GM18907 (cell line): Measurements from ENCODE around the gene KLHL35.

Experiments
- ATAC-seq: cut with Tn5 transposase; IDR thresholded peaks from one replicate; pipeline ENCODE4 v1.9.1; 2021; ENCODE audit warnings: mild to moderate bottlenecking, moderate library complexity; ENCODE audit not compliant: unreplicated experiment

Gene KLHL35

GRCh38 chr11:75469785-75470405 lies 36.9 kb upstream of the KLHL35 start:
- ATAC-seq, result no peak

GRCh38 chr11:75468534-75469340 lies 35.7 kb upstream of the KLHL35 start:
- ATAC-seq, result no peak

GRCh38 chr11:75467881-75468280 lies 34.9 kb upstream of the KLHL35 start:
- no peak for ATAC-seq

- ATAC-seq, result no peak
Measured at GRCh38 chr11:75467311-75467710, 34.3 kb upstream of the KLHL35 start.

- ATAC-seq, result no peak
Measured at GRCh38 chr11:75465701-75466531, 32.9 kb upstream of the KLHL35 start.

GRCh38 chr11:75463106-75463774 lies 30.2 kb upstream of the KLHL35 start:
- no peak for ATAC-seq

- ATAC-seq, result no peak
Measured at GRCh38 chr11:75462117-75462653, 29.2 kb upstream of the KLHL35 start.

- no peak for ATAC-seq
Measured at GRCh38 chr11:75461151-75461550, 28.1 kb upstream of the KLHL35 start.

GRCh38 chr11:75456596-75457183 lies 23.7 kb upstream of the KLHL35 start:
- ATAC-seq, result no peak

GRCh38 chr11:75454987-75455386 lies 22.0 kb upstream of the KLHL35 start:
- no peak for ATAC-seq

- ATAC-seq, result no peak
Measured at GRCh38 chr11:75453916-75454655, 21.1 kb upstream of the KLHL35 start.

GRCh38 chr11:75450826-75451821 lies 18.1 kb upstream of the KLHL35 start:
- ATAC-seq, result no peak

GRCh38 chr11:75450236-75450635 lies 17.2 kb upstream of the KLHL35 start:
- ATAC-seq, result no peak

GRCh38 chr11:75449776-75450175 lies 16.8 kb upstream of the KLHL35 start:
- no peak for ATAC-seq

- no peak for ATAC-seq
Measured at GRCh38 chr11:75449271-75449670, 16.3 kb upstream of the KLHL35 start.

- ATAC-seq, result no peak
Measured at GRCh38 chr11:75447415-75447814, 14.4 kb upstream of the KLHL35 start.

- no peak for ATAC-seq
Measured at GRCh38 chr11:75445315-75445953, 12.4 kb upstream of the KLHL35 start.

- no peak for ATAC-seq
Measured at GRCh38 chr11:75443043-75443442, 10.0 kb upstream of the KLHL35 start.
